Activated CD4-positive, CD25-positive, alpha-beta regulatory T cell treated with anti-CD3 and anti-CD28 coated beads, Interleukin-2, amount 50 U/mL, for 72 hours (primary cell): ENCODE results near the gene ZDHHC14.

ENCODE experiments used
- DNase-seq: peaks from one replicate; pipeline ENCODE4 v3.0.0; 2021

The ZDHHC14 gene

GRCh38 chr6:157538168-157538567 lies 157.2 kb downstream of the ZDHHC14 start:
- no peak for DNase-seq

- DNase-seq: no peak
Observed at GRCh38 chr6:157538698-157539097, 157.7 kb downstream of the ZDHHC14 start.

GRCh38 chr6:157539421-157539822 lies 158.4 kb downstream of the ZDHHC14 start:
- no peak for DNase-seq

- DNase-seq: no peak
Observed at GRCh38 chr6:157539900-157540752, 159.1 kb downstream of the ZDHHC14 start.

GRCh38 chr6:157541618-157542413 lies 160.8 kb downstream of the ZDHHC14 start:
- DNase-seq: no peak

GRCh38 chr6:157542414-157543160 lies 161.6 kb downstream of the ZDHHC14 start:
- DNase-seq: peak; percentile 14

- no peak for DNase-seq
Observed at GRCh38 chr6:157546321-157546720, 165.3 kb downstream of the ZDHHC14 start.

GRCh38 chr6:157547112-157547511 lies 166.1 kb downstream of the ZDHHC14 start:
- no peak for DNase-seq

GRCh38 chr6:157548635-157549467 lies 167.9 kb downstream of the ZDHHC14 start:
- DNase-seq: peak; percentile 26

- DNase-seq: no peak
Observed at GRCh38 chr6:157549468-157549745, 168.4 kb downstream of the ZDHHC14 start.

- peak; percentile 27 for DNase-seq
Observed at GRCh38 chr6:157550114-157550989, 169.4 kb downstream of the ZDHHC14 start.

- DNase-seq: no peak
Observed at GRCh38 chr6:157551041-157551832, 170.2 kb downstream of the ZDHHC14 start.

- DNase-seq: no peak
Observed at GRCh38 chr6:157552081-157552747, 171.2 kb downstream of the ZDHHC14 start.

- DNase-seq: no peak
Observed at GRCh38 chr6:157552820-157553485, 172.0 kb downstream of the ZDHHC14 start.

- peak; percentile 16 for DNase-seq
Observed at GRCh38 chr6:157554747-157555146, 173.8 kb downstream of the ZDHHC14 start.

GRCh38 chr6:157555455-157556143 lies 174.6 kb downstream of the ZDHHC14 start:
- no peak for DNase-seq

GRCh38 chr6:157556144-157556645 lies 175.2 kb downstream of the ZDHHC14 start:
- DNase-seq: no peak

- no peak for DNase-seq
Observed at GRCh38 chr6:157556671-157557430, 175.9 kb downstream of the ZDHHC14 start.
